Cortex of kidney (tissue), 1 donor: ENCODE measurements around the gene NDUFB4.
A peak's percentile ranks its signal among the peaks of the same experiment; 100 is the strongest.

ENCODE experiments used
- DNase-seq: peaks from one replicate; lab custom pipeline; 2025; lab: John Stamatoyannopoulos, UW

Gene NDUFB4

DNA sequence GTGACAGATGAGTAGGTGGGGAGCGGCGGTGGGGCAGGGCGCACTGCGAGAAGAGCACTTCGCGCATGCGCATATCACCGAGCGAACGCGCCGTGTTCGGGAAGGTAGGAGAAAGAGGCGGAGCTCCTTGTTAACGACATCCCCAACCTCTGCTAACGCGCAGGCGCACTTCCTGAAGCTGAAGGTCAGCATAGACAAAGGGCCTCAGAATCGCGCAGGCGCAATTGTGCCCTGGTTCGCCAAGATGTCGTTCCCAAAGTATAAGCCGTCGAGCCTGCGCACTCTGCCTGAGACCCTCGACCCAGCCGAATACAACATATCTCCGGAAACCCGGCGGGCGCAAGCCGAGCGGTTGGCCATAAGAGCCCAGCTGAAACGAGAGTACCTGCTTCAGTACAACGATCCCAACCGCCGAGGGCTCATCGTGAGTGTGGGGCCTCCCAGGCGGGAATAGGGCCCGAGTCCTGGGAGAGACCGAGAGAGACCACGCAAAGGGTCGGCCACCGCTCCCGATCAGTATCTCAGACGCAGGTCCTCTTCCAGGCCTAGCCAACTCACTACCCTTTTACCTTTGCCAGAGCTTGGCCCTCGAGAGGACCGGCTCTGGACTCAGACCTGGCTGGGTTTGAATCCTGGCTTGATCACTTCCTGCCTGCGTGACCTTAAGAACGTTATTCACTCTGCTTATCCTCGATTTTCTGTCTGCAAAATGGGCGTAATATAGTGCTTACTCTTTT, at the start of gene NDUFB4:
Gene NDUFB4, plus strand, starts transcription at position 221 of the 737 bp plus-strand sequence. Its CDS starts 24 bp downstream, at position 245.
- DNase-seq = peak; percentile 36

DNA sequence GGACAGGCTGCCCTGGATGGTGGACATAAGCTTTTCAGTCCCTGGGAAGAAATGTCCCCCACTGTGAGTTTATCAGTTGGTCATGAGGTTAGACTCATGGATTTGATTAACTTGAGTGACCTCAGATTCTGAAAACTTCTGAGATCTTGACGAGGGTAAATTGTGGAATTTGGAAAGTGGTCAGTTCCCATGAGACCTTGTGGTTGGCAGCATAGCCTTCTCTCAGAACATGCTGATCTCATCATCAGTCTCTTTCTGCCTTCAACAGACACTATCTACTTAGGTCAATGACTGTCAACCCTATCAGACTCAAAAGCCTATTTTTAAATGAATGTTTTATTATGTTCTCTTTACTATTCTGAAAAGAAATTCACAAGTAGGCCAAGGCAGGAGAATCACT, 45.6 kb upstream of the NDUFB4 start:
- DNase-seq = no peak

DNA sequence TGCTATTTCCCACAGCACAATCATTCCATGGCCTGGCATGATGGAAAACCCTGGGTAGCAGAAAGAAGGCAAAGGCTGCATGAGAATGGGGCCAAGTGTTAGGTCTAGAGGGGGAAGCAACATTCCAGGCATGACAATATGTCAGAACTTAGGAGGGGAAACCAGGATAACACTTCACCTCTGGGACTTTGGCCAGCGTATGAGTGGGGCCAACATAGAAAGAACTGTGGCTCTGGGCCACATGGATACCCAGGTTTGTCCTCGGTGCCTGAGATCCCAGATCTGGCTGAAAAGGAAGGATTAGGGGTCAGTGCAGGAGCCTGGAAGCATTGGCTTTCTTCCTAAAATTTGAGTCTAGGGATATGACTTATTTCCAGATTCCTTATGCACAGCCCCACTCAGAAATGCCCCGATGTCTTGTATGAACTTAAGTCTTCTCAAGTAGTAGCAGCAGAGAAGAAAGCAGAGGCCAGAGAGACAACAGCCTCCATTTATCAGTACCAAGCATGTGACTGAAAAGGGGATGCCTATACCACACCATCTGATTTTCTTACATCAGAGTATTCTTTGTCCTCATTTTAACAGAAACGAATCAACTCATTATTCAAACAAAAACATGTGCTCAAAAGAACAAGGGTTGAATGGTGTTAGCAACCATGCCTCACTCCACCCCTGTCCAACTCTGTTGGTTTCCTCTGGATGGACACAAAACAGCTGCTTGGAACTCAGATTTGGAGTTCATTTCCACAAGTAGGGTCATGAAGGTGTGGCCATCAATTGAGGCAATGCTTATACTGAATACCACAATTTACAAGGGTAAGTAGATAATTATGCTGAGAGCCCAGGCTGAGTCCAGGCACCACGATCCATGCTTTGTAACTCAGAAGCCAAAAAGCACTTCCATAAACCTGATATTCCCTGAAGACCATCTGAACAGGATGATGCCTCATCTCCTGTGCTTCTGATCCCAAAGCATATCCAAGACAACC, 43.7 kb upstream of the NDUFB4 start:
- DNase-seq = no peak

DNA sequence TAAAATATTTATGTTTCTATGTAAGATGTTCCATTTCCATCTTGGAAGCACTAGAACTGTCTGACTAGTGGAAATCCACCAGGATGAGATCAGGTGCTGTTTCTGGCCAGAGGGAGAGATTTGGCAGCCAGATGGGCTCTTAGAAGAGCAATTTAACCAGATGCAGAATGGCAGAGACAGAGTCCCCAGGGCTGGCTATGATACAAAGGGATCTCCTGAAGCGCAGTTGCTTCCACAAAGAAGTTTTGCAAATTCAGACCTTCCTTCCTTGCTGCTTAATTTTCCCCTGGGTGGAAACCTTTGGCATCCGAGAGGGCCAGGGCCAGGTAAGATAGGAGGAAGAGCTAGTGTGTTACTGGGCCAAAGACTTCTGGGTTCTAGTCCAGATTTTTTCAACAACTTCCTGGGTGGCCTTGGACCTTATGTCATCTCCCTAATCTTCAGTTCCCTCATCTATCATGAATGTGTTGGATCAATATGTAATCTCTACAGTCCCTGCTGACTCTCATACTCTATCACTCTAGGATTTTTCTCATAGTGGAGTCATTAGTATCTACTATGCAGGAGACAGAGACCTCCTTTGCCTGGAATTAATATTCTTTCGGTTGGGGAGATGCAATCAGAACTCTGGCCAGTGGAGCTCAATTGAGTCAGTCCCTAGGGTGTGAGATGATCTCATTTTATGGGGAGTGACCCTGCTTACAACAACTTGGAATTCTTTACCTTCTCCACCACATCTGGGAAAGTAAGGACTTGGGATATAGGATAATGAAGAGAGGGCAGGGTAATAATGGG, 41.1 kb upstream of the NDUFB4 start:
- DNase-seq = no peak

DNA sequence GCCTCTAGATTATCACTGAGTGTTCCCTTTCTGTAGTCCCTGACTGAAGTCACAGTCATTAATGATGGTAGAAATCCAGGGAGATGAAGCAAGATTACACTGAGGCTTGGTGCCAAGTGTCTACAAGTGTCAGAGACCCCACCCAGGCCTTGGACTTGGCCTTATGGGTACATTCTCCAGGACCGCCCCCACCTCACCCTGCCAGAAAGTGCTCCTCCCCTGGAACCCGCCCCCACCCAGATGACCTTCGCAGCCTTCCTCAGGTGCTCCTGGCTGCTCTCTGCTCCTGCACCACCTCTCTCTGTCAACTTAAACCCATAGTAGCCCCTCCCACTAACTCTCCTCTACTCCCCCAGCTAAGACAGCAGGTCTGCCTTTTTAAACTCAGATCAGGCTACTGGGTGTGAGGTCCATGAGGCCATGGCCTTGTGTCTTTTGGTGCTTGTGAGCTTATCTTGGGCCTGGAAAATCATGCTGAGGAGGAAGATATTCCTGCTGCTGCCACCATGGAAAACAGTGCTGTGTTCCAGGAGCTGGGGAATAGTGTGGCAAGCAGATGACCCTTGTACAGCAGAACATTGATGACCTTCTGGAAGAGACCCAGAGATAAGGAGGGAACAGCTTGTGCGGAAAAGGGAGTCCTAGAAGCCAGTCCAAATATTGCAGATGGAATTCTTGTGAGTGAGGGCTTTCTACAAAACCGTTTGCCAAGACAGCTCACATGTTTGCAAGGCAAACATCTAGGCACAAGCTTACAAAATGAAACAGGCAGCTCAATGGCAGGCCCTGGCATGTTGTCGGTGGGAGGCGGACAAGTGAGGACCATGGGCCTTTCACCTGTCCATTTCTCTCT, 40.3 kb upstream of the NDUFB4 start:
- no peak for DNase-seq

DNA sequence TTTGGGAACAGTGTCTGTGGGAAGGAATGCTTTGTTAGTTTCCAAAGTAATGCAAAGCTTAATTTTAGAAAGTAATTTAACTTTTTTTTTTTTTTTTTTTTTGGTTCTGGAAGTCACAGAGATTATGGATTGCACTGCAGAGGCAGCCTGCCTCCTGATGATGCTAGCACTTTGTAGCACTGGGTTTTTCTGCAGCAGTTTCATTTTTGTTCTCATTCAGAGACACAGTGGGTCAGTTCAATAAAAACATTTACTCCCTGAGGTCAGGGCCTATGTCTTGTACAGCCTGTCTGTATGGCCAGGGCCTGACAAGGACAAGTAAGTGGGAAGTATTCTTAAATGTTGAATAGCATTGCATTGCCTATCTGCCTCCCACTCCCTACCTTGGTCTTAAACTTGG, 39.0 kb upstream of the NDUFB4 start:
- DNase-seq = no peak

DNA sequence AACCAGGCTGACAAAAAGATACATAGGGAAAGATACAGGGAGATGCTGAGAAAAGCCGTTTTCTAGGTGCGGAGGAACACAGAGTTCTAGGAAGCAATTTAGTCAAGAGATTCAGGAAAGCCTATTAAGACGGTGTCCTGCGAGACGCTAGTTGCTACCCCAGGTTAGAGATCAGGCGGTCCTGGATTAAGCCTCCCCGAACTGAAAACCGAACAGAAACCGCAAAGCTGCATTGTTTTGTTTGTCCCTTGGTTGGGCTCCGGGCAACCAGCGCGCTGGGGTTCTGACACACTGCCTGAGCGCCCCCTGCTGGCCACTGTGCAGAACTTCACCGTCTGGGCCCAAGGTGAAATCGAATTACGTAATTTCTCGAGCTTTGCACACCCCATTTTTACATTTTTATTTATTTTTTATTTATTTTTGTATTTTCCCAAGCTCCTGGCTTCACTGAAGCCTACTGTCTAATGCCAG, 37.3 kb upstream of the NDUFB4 start:
- no peak for DNase-seq

DNA sequence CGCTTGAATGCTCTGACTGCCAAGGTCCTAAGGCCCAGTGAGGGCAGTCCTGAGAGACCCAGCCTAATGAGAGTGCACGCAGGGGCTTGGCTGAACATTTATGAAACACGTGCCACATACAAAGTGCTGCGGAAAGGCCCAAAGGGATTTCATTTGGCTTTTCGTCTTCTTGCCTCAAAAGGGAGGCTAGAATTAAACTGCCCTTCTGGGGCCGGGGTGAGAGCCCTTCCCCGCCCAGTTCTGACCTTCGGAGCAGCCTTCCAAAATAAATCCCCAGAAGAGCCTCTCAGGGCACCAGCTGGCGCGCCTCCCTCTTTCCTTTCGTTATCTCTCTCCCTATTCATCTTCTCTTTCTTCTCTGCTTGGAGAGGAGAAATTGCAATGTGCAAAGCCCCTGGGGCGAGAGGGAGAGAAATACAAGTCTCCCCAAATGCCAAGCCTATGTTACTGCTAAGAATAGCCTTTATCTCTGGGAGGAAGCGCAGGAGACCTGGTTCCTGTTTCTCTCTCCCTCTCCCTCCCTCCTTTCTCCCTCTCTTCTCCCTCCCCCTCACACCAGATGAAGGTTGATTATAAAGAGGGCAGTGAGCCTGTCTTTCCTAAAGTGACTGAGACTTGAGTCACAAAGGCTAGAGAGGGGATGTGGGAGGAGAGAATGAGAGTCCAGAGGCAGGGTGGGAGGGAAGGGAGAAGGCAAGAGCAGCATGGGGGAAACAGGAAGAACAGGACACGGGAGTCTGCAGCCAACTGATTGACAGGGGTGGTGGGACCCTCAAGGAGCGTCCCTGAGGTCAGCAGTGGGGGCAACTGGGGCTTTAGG, 36.7 kb upstream of the NDUFB4 start:
- DNase-seq = no peak

DNA sequence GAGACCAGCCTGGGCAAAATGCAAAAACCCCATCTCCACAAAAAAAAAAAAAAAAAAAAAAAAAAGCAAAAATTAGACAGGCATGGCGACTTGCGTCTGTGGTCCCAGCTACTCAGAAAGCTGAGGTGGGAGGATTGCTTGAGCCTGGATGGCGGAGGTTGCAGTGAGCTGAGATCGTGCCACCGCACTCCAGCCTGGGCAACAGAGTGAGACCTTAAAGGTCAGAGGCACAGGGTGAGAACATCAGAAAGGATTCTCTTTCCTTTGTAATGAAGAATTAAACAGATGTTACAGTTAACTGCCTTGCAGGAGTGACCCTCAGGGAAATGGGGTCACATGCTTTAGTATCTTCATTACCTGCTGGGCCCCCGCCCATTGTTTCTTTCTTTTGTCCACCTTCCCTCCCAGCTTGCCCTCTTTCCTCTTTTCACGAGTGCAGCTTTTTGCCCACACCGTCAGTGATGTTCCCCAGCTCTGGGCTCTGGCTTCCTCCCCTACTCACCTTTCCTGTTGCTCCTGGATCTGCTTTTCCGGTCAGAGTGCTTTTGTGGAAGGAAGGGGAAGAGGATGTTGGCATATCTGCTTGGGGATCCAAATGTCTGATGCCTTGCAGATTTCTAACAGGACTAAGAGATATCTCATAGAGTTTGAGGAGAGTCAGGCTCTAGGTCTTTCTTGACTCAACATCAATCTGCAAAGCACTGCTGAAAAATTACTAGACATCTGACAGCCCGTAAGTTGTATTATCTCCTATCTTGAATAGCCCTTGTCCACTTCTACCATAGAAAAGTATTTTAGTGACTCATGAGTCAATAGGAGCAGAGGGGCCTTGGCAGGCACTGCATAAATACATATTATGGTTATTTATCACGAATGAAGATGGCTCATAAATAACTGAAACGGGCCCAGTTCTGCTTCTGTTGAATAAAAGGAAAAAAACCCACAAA, 35.6 kb upstream of the NDUFB4 start:
- DNase-seq = no peak

DNA sequence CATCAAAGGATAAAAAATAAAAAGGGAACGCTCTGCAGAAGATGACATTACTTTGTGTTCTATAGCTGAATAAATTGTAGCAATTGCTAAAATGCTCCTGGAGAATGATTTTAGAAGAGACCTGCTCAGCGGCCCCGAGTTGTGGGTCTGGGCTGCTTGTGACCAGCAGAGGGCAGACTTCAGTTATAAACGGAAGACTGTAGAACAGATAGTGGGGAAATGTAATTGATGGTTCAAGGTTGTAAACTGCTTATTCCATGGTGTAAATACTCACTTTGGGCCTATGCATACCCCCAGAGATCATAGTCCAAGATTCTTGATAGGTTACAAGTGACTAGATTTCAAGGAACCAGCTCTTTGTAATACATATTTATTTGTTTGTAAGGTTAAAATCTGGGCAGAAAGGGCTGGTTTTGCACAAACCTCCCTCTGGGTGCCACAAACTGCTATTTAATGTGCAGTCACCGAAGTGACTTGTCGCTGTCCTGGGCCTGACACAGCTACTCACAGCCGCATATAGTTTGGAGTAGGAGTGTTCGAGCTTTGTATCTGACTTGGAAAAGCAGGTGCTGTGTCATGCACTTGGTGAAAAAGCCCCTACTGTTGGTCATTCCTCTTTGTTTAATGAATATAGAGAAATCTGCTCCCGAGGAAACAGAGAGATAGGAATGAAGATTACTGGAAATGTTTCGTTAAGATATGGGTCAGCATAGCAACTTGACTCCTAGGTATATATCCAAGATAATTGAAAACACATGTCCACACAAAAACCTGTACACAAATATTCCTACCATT, 34.7 kb upstream of the NDUFB4 start:
- DNase-seq = no peak

DNA sequence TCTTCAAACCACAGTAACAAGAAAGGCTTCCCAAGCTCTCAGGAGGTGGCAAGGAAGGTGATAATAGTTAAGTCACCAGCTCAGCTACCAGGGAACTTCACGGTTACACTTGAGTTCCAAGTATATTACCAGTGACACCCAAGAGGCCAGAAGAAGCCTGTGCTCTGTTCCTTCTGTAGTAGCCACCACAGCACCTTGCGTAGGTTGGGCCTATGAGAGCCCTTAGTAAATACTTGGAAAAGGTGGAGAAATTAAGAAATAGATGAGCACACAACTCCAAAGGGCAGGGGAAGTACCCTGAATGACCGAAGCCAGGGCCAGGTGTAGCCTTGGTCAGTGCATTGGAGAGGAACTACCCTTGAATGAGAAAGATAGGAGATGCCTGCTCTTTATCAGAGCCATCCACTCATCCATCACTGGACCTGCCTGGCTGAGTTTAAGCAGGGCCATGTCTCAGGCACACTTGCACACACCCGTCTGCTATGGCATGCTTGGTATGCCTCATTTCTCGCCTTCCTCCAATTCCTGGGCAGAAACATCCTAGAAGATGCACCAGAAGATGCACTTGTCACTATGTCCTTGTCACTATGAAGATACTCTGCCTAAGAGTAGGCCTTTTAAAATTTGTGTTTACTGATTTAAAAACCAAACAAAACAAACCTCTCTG, 32.6 kb upstream of the NDUFB4 start:
- DNase-seq = no peak

DNA sequence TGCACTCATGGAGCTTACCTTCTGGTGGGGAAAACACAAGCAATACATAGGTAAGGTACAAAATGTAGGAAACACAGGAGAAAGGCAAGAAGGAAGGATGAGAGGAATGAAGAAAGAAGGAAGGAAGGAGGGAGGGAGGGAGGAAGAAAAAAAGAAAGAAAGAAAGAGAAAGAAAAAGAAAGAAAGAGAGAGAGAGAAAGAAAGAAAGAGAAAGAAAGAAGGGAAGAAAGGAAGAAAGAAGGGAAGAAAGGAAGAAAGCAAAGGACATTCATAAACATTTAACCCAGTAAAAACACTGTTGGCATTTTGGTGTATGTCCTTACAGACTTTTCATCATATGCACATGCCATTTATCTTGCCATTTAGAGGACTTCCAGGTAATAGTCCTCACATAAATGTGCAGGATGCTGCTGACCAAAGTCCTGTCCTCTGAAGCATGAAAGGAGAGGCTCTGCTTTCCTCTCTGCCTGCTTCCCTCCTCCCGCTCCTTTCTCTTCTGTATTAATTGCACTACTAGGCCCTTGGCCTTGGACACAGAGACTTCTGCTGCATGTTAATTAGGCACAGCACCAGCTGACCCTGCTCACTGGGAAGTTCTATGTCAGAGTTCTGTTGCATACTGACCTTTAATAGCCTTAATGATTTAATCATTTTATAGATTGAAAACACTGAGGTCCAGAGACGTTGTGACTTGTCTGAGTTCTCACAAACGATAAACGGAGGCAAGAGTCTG, 29.7 kb upstream of the NDUFB4 start:
- DNase-seq = no peak

DNA sequence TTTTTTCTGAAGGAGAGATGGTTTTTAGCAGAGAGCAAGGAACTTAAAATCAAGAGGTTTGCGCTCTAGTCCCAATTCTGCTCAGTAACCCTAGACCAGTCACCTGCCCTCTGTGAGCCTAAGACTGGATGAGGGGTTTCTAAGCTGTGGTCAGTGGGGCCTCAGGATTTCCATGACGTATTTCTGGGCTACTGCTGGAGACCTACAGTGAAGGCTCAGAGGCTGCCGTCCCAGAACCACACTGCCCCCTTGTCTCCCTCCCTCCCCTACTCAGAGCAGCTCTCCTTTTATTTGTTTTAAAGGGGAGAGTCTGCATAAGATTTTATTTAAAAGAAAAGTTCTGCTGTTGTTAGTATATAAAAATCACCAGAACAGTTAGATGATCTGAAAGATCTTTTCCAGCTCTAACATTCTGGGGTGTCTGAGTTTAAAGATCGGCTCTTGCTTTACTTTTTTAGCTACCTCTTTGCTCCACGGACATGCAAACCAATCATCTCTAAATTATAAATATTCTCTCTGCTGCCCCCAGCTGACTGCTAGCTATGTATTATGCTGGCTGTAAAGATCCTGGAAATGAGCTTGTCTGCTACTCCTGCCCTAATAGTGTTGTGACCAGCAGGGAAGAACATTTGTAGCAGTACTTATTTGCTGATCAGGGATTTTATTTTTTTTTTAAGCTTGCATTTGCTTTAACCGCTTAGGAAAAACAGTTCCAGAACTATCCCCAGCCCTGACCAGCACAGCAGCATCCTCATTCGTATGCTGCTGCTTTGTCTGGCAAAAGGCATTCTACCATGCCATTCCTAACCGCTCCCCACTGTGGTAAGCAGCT, 28.6 kb upstream of the NDUFB4 start:
- no peak for DNase-seq

DNA sequence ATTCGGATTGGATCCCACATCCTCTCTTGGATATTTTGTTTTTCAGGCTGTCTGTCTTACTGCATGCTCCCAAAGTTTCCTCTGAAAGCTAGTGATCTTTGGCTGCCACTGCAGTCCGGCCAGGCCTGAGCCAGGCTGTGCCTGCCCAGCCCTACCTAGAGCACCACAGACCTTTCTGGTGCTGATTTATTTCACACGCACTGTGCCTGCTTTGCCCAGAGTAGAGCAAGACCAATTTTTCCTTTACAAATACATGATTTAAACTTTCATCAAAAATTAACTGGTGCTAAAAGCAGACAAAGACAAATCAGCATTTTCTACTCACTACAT, 28.0 kb upstream of the NDUFB4 start:
- DNase-seq = no peak

DNA sequence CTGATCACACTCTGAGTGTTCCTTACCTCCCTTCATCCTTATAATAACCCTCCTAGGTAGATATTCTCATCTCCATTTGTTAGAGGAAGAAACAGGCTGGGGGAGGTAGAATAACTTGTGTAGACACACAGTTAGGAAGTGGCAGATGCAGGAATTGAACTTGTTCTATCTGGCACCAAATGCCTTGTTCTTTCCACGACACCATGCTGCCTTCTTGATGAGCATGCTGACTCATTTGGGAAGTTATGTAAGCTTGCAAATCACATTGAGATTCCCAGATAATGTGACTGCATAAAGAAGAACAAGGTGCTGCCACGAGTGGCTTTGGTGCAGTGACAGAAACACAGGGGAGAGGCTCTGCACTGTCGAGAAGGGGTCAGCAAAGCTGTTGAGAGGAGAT, 27.5 kb upstream of the NDUFB4 start:
- no peak for DNase-seq
